ENCODE results near the gene AKT1.

AKT1 gene

GRCh38 chr14:104728631-104729030 lies 66.9 kb downstream of the AKT1 start:
- no peak for DNase-seq (ENCODE audit: low read depth)
- H3K4me3 ChIP-seq (replicated peaks; ENCODE audit: low read depth, low read length): no peak overlapping the region
- no peak for TF ChIP-seq CTCF (IDR thresholded peaks at IDR 0.05; ENCODE audit: low read length, missing control alignments)

GRCh38 chr14:104726600-104727451 lies 68.7 kb downstream of the AKT1 start:
- no peak for DNase-seq (ENCODE audit: low read depth)
- no peak overlapping the region for H3K4me3 ChIP-seq (replicated peaks; ENCODE audit: low read depth, low read length)
- peak; percentile 18 for TF ChIP-seq CTCF (IDR thresholded peaks at IDR 0.05; ENCODE audit: low read length, missing control alignments)

DNA sequence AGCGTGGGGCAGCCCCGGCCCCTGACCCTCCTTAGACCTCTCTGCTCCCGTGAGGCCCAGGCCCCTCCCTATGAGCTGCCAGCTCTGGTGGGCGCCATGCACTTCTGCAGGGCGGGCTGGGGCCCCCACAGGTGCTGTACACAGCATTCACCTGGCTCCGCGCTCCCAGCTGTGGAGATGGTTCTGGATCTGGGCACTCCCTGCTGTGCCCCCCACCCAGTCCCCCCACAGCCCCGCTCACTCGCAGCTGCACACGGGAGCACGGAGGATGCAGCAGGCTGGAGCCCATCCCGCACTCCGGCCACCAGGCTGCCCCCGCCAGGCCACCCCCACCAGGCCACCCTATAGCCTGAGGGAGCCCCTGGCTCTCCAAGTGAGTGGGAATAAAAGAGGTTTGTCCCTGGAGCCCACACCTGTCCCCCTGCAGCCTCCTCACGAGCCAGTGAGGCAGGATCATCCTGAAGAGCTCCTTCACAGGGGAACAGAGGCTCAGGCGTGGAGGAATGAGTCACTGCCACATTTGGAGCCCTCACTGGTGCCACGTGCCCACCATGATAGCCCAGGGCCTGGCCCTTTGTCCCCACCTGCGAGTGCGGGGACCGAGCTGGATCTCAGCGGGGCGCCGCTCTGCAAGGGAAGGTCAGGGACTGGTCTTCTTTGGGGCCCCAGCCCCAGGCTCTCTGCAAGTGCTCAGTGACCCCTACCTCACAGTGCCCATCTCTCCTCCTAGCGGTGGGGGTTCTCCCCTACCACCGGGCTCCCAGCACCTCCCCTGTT lies 69.6 kb downstream of the AKT1 start:
- no peak overlapping the region for H3K4me3 ChIP-seq (replicated peaks; ENCODE audit: low read depth, low read length)
- DNase-seq (ENCODE audit: low read depth): no peak
- TF ChIP-seq CTCF (IDR thresholded peaks at IDR 0.05; ENCODE audit: low read length, missing control alignments): no peak

GRCh38 chr14:104724981-104725771 lies 70.4 kb downstream of the AKT1 start:
- peak; percentile 49 for DNase-seq (ENCODE audit: low read depth)
- H3K4me3 ChIP-seq (replicated peaks; ENCODE audit: low read depth, low read length): peak overlapping the region; percentile 49
- TF ChIP-seq CTCF (IDR thresholded peaks at IDR 0.05; ENCODE audit: low read length, missing control alignments): peak; percentile 33

DNA sequence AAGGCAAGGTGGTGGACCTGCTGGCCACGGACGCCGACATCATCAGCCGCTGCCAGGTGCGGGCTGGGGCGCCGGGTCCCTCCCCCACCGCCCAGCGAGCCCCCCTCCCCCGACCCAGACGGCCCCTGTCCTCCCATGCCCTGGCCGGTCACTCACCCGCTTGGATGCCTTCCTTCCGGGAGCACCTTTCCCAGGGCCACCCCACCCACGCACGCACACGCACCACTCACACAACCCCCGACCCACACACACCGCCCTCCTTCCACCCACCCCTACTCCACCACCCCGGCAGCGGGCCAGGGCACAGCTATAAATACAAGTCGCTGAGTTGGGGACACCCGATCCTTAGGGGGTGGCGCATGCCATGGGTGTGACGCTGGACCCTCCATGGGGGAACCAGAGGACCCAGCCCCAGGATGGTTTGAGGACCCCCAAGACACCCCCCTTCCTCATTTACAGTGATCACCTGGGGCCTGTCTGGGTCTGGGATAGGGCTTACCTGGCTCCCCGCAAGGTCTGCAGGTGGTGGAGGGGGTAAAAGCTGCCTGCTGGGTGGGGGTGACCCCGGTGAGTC lies 71.1 kb downstream of the AKT1 start:
- DNase-seq (ENCODE audit: low read depth): no peak
- no peak for TF ChIP-seq CTCF (IDR thresholded peaks at IDR 0.05; ENCODE audit: low read length, missing control alignments)
- H3K4me3 ChIP-seq (replicated peaks; ENCODE audit: low read depth, low read length): peak overlapping the region; percentile 49

GRCh38 chr14:104723651-104724406 lies 71.7 kb downstream of the AKT1 start, which contains the start of gene ADSS1:
Gene ADSS1, plus strand, starts transcription at chr14:104724229. Its CDS starts 42 bp downstream, at chr14:104724271.
- DNase-seq (ENCODE audit: low read depth): peak; percentile 32
- peak; percentile 51 for TF ChIP-seq CTCF (IDR thresholded peaks at IDR 0.05; ENCODE audit: low read length, missing control alignments)
- peak within 1 kb of the TSS; percentile 49 for H3K4me3 ChIP-seq (replicated peaks; ENCODE audit: low read depth, low read length)
